HCT116 (cell line): Measurements from ENCODE around the gene TMEM125. TPM values are rescaled to one million over a fixed set of nuclear protein-coding genes. Genes with fewer than 3 reads are reported as not detected.

ENCODE experiments used
- ATAC-seq: fragments of 200-7000 bp; cut with Tn5 transposase; 2 replicates; pipeline ENCODE4 v1.9.1; 2020; ENCODE audit warnings: mild to moderate bottlenecking, moderate library complexity
- BruUV-seq: library from RNA; stranded (reverse); fragments of 400-500 nt; replicated peaks from 2 replicates; lab custom pipeline; 2021; lab: Mats Ljungman, UMichigan
- CTCF ChIA-PET: fragments of 300-600 bp; sonication (Branson Sonifier 250); formaldehyde crosslinking; loops from one replicate; lab custom pipeline; 2021; ENCODE audit warnings: antibody characterized with exemption; lab: Charles Lee
- POLR2A ChIA-PET: fragments of 300-600, 350-600 bp; sonication (Branson Sonifier 250); formaldehyde crosslinking; loops from one replicate; lab custom pipeline; 2021; ENCODE audit warnings: antibody characterized with exemption; lab: Charles Lee
- RAD21 ChIA-PET, 2 experiments: fragments of 300-600 bp; sonication (Branson Sonifier 250); formaldehyde crosslinking; loops; one replicate each; lab custom pipeline; 2023; ENCODE audit warnings: low total read pairs in 2 of 2; ENCODE audit not compliant: uncharacterized antibody in 2 of 2, unreplicated experiment in 2 of 2, low non-redundant PET in 1 of 2; lab: Charles Lee
- DNase-seq: peaks from one replicate; pipeline ENCODE4 v3.0.0-alpha.2; 2010; ENCODE audit warnings: low read depth, low spot score
- H2AFZ ChIP-seq: fragments of 200-600 bp; shearing (Covaris generic), sonication (generic); 2 replicates; pipeline ENCODE4 v1.6.1; 2017; ENCODE audit warnings: low read depth, mixed run types, mixed read lengths, antibody characterized with exemption, low read length; ENCODE audit not compliant: poor library complexity, severe bottlenecking
- H3K27ac ChIP-seq: 2 replicates; pipeline ENCODE4 v1.5.1; 2012; ENCODE audit warnings: low read depth, low read length
- H3K27me3 ChIP-seq: fragments of 200-600 bp; sonication (generic); 2 replicates; pipeline ENCODE4 v1.6.1; 2016; ENCODE audit warnings: mixed run types, low read length, mixed read lengths; ENCODE audit not compliant: insufficient read depth
- H3K36me3 ChIP-seq, 2 experiments: fragments of 200-500 bp in 1 of 2; fragments of 200-600 bp in 1 of 2; sonication (Bioruptor generic) in 1 of 2; sonication (generic) in 1 of 2; 2 replicates each; pipeline versions ENCODE4 v1.5.1 to v1.6.1; 2014 to 2016; ENCODE audit warnings: low read length in 2 of 2, inconsistent platforms in 1 of 2, mixed read lengths in 1 of 2, mixed run types in 1 of 2; ENCODE audit not compliant: insufficient read depth in 2 of 2, control insufficient read depth in 1 of 2
- H3K4me1 ChIP-seq, 2 experiments: fragments of 200-600 bp in 1 of 2; sonication (generic) in 1 of 2; 2 replicates each; pipeline versions ENCODE4 v1.5.1 to v1.6.1; 2012 to 2017; ENCODE audit warnings: low read length in 2 of 2, inconsistent platforms in 1 of 2, mild to moderate bottlenecking in 1 of 2, mixed read lengths in 1 of 2, mixed run types in 1 of 2, moderate library complexity in 1 of 2; ENCODE audit not compliant: insufficient read depth in 2 of 2, control insufficient read depth in 1 of 2
- H3K4me2 ChIP-seq: fragments of 200-600 bp; sonication (generic); 2 replicates; pipeline ENCODE4 v1.6.1; 2017; ENCODE audit warnings: mixed run types, low read length, mixed read lengths
- H3K4me3 ChIP-seq, 2 experiments: fragments of 200-600 bp in 1 of 2; sonication (generic) in 1 of 2; replicated peaks in 1 of 2; 2 replicates each; pipeline ENCODE4 v1.5.1; 2011 to 2016; ENCODE audit warnings: low read length in 2 of 2, control low read depth in 1 of 2, low read depth in 1 of 2, mild to moderate bottlenecking in 1 of 2, mixed read lengths in 1 of 2, mixed run types in 1 of 2
- H3K79me2 ChIP-seq: fragments of 200-600 bp; sonication (generic); 2 replicates; pipeline ENCODE4 v1.6.1; 2017; ENCODE audit warnings: mild to moderate bottlenecking, mixed run types, low read length, moderate library complexity, mixed read lengths; ENCODE audit not compliant: insufficient read depth
- H3K9ac ChIP-seq: fragments of 200-600 bp; sonication (generic); 2 replicates; pipeline ENCODE4 v1.6.1; 2016; ENCODE audit warnings: low read length, mixed read lengths
- H3K9me2 ChIP-seq: fragments of 200-600 bp; sonication (generic), shearing (Covaris generic); 2 replicates; pipeline ENCODE4 v1.6.1; 2017; ENCODE audit warnings: mixed run types, mild to moderate bottlenecking, moderate library complexity; ENCODE audit not compliant: insufficient read depth
- H3K9me3 ChIP-seq, 2 experiments: fragments of 200-500 bp in 1 of 2; fragments of 200-600 bp in 1 of 2; sonication (Bioruptor generic) in 1 of 2; sonication (generic) in 1 of 2; 2 replicates each; pipeline ENCODE4 v1.6.1; 2014 to 2017; ENCODE audit warnings: low read length in 2 of 2, mixed read lengths in 2 of 2, inconsistent platforms in 1 of 2, low read depth in 1 of 2, mild to moderate bottlenecking in 1 of 2, mixed run types in 1 of 2, moderate library complexity in 1 of 2; ENCODE audit not compliant: control insufficient read depth in 1 of 2, insufficient read depth in 1 of 2
- H4K20me1 ChIP-seq: fragments of 200-600 bp; sonication (generic), shearing (Covaris generic); 2 replicates; pipeline ENCODE4 v1.6.1; 2017; ENCODE audit warnings: mixed run types, mild to moderate bottlenecking, moderate library complexity; ENCODE audit not compliant: insufficient read depth
- ATF3 ChIP-seq: IDR thresholded peaks from 2 replicates; pipeline ENCODE4 v1.6.1; 2012
- CEBPB ChIP-seq: IDR thresholded peaks from 2 replicates; pipeline ENCODE4 v1.6.1; 2012; ENCODE audit warnings: low read depth
- CTCF ChIP-seq, 3 experiments: fragments of 200-600 bp in 1 of 3; sonication (generic) in 1 of 3; IDR thresholded peaks in 2 of 3; conservative IDR thresholded peaks in 1 of 3; 2 replicates each; pipeline ENCODE4 v1.5.1; 2012 to 2017; ENCODE audit warnings: low read depth in 2 of 3, low read length in 2 of 3, antibody characterized with exemption in 1 of 3, borderline replicate concordance in 1 of 3, control low read depth in 1 of 3, mild to moderate bottlenecking in 1 of 3, mixed read lengths in 1 of 3, mixed run types in 1 of 3, moderate library complexity in 1 of 3; ENCODE audit not compliant: insufficient read depth in 1 of 3
- EZH2 ChIP-seq: fragments of 200-600 bp; sonication (generic); IDR thresholded peaks from 2 replicates; pipeline ENCODE4 v1.6.1; 2017; ENCODE audit warnings: antibody characterized with exemption, mixed run types
- MAX ChIP-seq: IDR thresholded peaks from 2 replicates; pipeline ENCODE4 v1.6.1; 2012
- POLR2AphosphoS5 ChIP-seq: IDR thresholded peaks from 2 replicates; pipeline ENCODE4 v1.6.1; 2011; ENCODE audit warnings: mild to moderate bottlenecking, low read depth, low read length, moderate library complexity
- REST ChIP-seq: IDR thresholded peaks from 2 replicates; pipeline ENCODE4 v1.6.1; 2012; ENCODE audit warnings: low read depth
- SP1 ChIP-seq: IDR thresholded peaks from 2 replicates; pipeline ENCODE4 v1.6.1; 2012; ENCODE audit warnings: low read depth
- YY1 ChIP-seq: IDR thresholded peaks from 2 replicates; pipeline ENCODE4 v1.6.1; 2011; ENCODE audit warnings: low read length, low read depth, moderate library complexity, mild to moderate bottlenecking; ENCODE audit not compliant: insufficient replicate concordance; ENCODE audit errors: extremely low read depth
- ZNF274 ChIP-seq: fragments of 200-500 bp; sonication (Bioruptor generic); IDR thresholded peaks from 2 replicates; pipeline ENCODE4 v1.6.1; 2014; ENCODE audit warnings: mild to moderate bottlenecking, low read depth, low read length, inconsistent platforms
- intact Hi-C: fragments of 100-400 bp; cut with micrococcal nuclease; formaldehyde crosslinking; loops from 2 replicates; pipeline ENCODE4 v1.10.0; 2022
- total RNA-seq: library from RNA; stranded (reverse); gene quantifications from one replicate; pipeline ENCODE4 v1.2.1, GENCODE V29; 2021; ENCODE audit not compliant: unreplicated experiment

TMEM125 gene
- total RNA-seq, 1 experiment from 2014 or later = 13.9 TPM

- TF ChIP-seq CTCF (IDR thresholded peaks at IDR 0.05 in 2 of 3, conservative IDR thresholded peaks at IDR 0.05 in 1 of 3; ENCODE audit: borderline replicate concordance in 1 of 3, insufficient read depth in 1 of 3, low read depth in 2 of 3, low read length in 2 of 3) (no peak), REST (no peak), YY1 (no peak), EZH2 (no peak), ZNF274 (no peak), SP1 (no peak), ATF3 (no peak), MAX (no peak), CEBPB (no peak), POLR2AphosphoS5 (no peak)
- no peak overlapping the region for H2AFZ ChIP-seq
- no peaks in the 10 kb centered on the region for H3K36me3 ChIP-seq
- ChIA-PET POLR2A (no interaction called here), CTCF (no interaction called here), RAD21 (no interaction called here)
- intact Hi-C loops = no loop called here
- H4K20me1 ChIP-seq = no peaks in the 10 kb centered on the region
- H3K27me3 ChIP-seq = no peaks in the 10 kb centered on the region
- DNase-seq = no peak
- H3K27ac ChIP-seq = no peak overlapping the region
- no peak overlapping the region for H3K4me3 ChIP-seq
- H3K9me2 ChIP-seq = no peaks in the 10 kb centered on the region
- no peak for ATAC-seq
- H3K9ac ChIP-seq = no peak overlapping the region
- no peaks in the 10 kb centered on the region for H3K9me3 ChIP-seq
- peaks cover 0 to 27% of the 10 kb centered on the region in 2 experiments; a peak in 2 of 4 replicates for H3K4me1 ChIP-seq
- no peaks in the 10 kb centered on the region for H3K79me2 ChIP-seq
- H3K4me2 ChIP-seq = no peak overlapping the region
- BruUV-seq = no TSS peak
Observed at GRCh38 chr1:43317817-43318471, 48.2 kb downstream of the TMEM125 start.
